T-cell (primary cell): ENCODE results near the gene DGCR2. TPM values are rescaled to one million over a fixed set of nuclear protein-coding genes. Genes with fewer than 3 reads are reported as not detected.

Experiments
- ATAC-seq, 4 experiments: fragments of 200-7000 bp in 3 of 4; fragments of 150-1000 bp in 1 of 4; cut with Tn5 transposase; replicated peaks in 1 of 4; 1 replicate in 3 of 4; 2 replicates in 1 of 4; pipeline ENCODE4 v1.10.0; 2021; ENCODE audit warnings: moderate library complexity in 3 of 4, mild to moderate bottlenecking in 2 of 4, moderate number of reproducible peaks in 1 of 4
- CTCF ChIA-PET, 2 donors: fragments of 300-600 bp; sonication (Branson Sonifier 250); formaldehyde crosslinking; loops; one replicate each; lab custom pipeline; 2022; ENCODE audit warnings: antibody characterized with exemption in 2 of 2; lab: Charles Lee
- POLR2A ChIA-PET, 2 donors: fragments of 300-600 bp; sonication (Branson Sonifier 250); formaldehyde crosslinking; loops; one replicate each; lab custom pipeline; 2022; ENCODE audit warnings: antibody characterized with exemption in 2 of 2; lab: Charles Lee
- DNase-seq, 35 experiments: peaks; one replicate each; pipeline versions ENCODE4 v3.0.0 to v3.0.0-alpha.2; 2013 to 2023
- H3K27ac ChIP-seq: one replicate; pipeline ENCODE4 v1.5.1; 2013; ENCODE audit warnings: low read length
- H3K27me3 ChIP-seq, 2 experiments: replicated peaks in 1 of 2; 1 replicate in 1 of 2; 2 replicates in 1 of 2; pipeline versions ENCODE4 v1.6.1 to v1.7.0; 2013; ENCODE audit warnings: low read length in 1 of 2, mixed read lengths in 1 of 2; ENCODE audit not compliant: control insufficient read depth in 2 of 2, insufficient read depth in 2 of 2; ENCODE audit errors: extremely low read depth in 1 of 2
- H3K36me3 ChIP-seq, 2 donors: 1 replicate in 1 of 2; 2 replicates in 1 of 2; pipeline versions ENCODE4 v1.6.1 to v1.7.0; 2013; ENCODE audit warnings: low read length in 1 of 2; ENCODE audit not compliant: control insufficient read depth in 2 of 2, insufficient read depth in 1 of 2; ENCODE audit errors: extremely low read depth in 1 of 2
- H3K4me1 ChIP-seq, 2 experiments: 1 replicate in 1 of 2; 2 replicates in 1 of 2; pipeline versions ENCODE4 v1.6.1 to v1.7.0; 2013; ENCODE audit warnings: low read length in 2 of 2, mixed read lengths in 1 of 2; ENCODE audit not compliant: insufficient read depth in 2 of 2, control insufficient read depth in 1 of 2; ENCODE audit errors: extremely low read depth in 1 of 2
- H3K4me3 ChIP-seq, 2 donors: 1 replicate in 1 of 2; 2 replicates in 1 of 2; pipeline versions ENCODE4 v1.5.1 to v1.7.0; 2013; ENCODE audit warnings: mild to moderate bottlenecking in 2 of 2, low read length in 1 of 2, moderate library complexity in 1 of 2; ENCODE audit not compliant: control insufficient read depth in 1 of 2; ENCODE audit errors: extremely low read depth in 1 of 2
- H3K9me3 ChIP-seq: 2 replicates; pipeline ENCODE4 v1.7.0; 2013
- H3K27ac Mint-ChIP-seq, 2 donors: one replicate each; pipeline ENCODE4 v1.8.0; 2020 to 2021; ENCODE audit warnings: mild to moderate bottlenecking in 2 of 2, mixed read lengths in 2 of 2
- H3K27me3 Mint-ChIP-seq, 2 donors: one replicate each; pipeline ENCODE4 v1.8.0; 2021 to 2022; ENCODE audit warnings: mixed read lengths in 2 of 2
- H3K36me3 Mint-ChIP-seq: one replicate; pipeline ENCODE4 v1.8.0; 2021; ENCODE audit warnings: mixed read lengths
- H3K4me1 Mint-ChIP-seq, 3 donors: one replicate each; pipeline ENCODE4 v1.8.0; 2020 to 2022; ENCODE audit warnings: mixed read lengths in 3 of 3, mild to moderate bottlenecking in 1 of 3
- H3K4me3 Mint-ChIP-seq, 3 donors: one replicate each; pipeline ENCODE4 v1.8.0; 2020 to 2022; ENCODE audit warnings: mild to moderate bottlenecking in 3 of 3, mixed read lengths in 3 of 3, moderate library complexity in 3 of 3
- H3K9me3 Mint-ChIP-seq, 3 donors: one replicate each; pipeline ENCODE4 v1.8.0; 2020 to 2022; ENCODE audit warnings: mixed read lengths in 3 of 3
- WGBS: methylation state at CpG from one replicate; pipeline ENCODE4 v1.1.5; 2013; ENCODE audit warnings: missing lambda C conversion rate; ENCODE audit not compliant: insufficient coverage; 5-methylcytosine and 5-hydroxymethylcytosine counted together
- total RNA-seq, 35 experiments: library from RNA in 6 of 35; stranded (reverse) in 6 of 35; fragments of 120-200 nt in 1 of 35; gene quantifications; one replicate each; pipeline versions ENCODE4 v1.2.1 to v1.2.4 and lab custom pipeline; 2013 to 2026

The DGCR2 gene
- total RNA-seq, 5 donors from 2014 or later (not counting 1 experiment from before 2014, with no cell fraction given): 50.9 to 79.2 (median 71.5) TPM

- DNase-seq: peak in 2 of 35 experiments; percentile 7 to 9
- H3K27me3 ChIP-seq: no peaks in the 10 kb centered on the region
- H3K4me1 ChIP-seq: no peaks in the 10 kb centered on the region
- no peak for ATAC-seq
- no peaks in the 10 kb centered on the region for H3K27me3 Mint-ChIP-seq
- H3K9me3 ChIP-seq: no peaks in the 10 kb centered on the region
- peaks cover 0 to 26% (median 13%) of the 10 kb centered on the region in 3 donors for H3K4me1 Mint-ChIP-seq
- 94% methylated on average over 4 of the region's 4 CpGs for WGBS
- CTCF ChIA-PET: no interaction called here
- POLR2A ChIA-PET: no interaction called here
- H3K36me3 Mint-ChIP-seq: peaks cover 58% of the 10 kb centered on the region
- H3K27ac ChIP-seq: no peak overlapping the region
- no peak overlapping the region for H3K27ac Mint-ChIP-seq
- no peak overlapping the region for H3K4me3 ChIP-seq
- H3K36me3 ChIP-seq: peaks cover 18 to 70% of the 10 kb centered on the region in 2 donors
- H3K9me3 Mint-ChIP-seq: no peaks in the 10 kb centered on the region
- no peak overlapping the region for H3K4me3 Mint-ChIP-seq
These were observed 64.2 kb downstream of the DGCR2 start for GRCh38 chr22:19057999-19058491.

DNA sequence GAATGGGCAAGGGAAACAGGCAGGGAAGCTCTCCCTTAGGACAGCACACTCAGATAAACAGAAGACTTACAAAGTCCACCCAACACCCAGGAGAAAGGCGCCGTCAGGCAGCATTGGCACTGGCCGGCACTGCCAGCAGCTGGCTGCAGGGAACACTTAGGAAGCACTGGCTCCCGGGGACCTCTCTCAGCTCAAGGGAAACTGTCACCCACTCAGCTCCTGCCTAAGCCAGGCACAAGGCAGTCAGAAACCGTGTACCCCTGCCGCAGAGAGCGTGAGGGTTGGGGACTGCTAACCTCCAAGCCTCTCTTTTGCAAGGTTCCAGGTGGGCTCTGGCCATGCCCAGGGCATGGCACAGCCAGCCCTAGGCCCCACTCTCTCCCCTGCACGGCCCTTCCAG, 64.7 kb downstream of the DGCR2 start:
- Mint-ChIP-seq H3K27ac (no peak overlapping the region), H3K27me3 (no peaks in the 10 kb centered on the region), H3K4me1 (peaks cover 0 to 22% (median 13%) of the 10 kb centered on the region in 3 donors), H3K36me3 (peaks cover 59% of the 10 kb centered on the region), H3K9me3 (no peaks in the 10 kb centered on the region), H3K4me3 (no peak overlapping the region)
- 97% methylated on average over 8 of the region's 8 CpGs for WGBS
- no peak for ATAC-seq
- peak in 1 of 35 experiments; percentile 9 for DNase-seq
- ChIA-PET CTCF (no interaction called here), POLR2A (no interaction called here)
- Histone ChIP-seq H3K4me1 (no peaks in the 10 kb centered on the region), H3K4me3 (no peak overlapping the region), H3K36me3 (peaks cover 20 to 70% of the 10 kb centered on the region in 2 donors), H3K27me3 (no peaks in the 10 kb centered on the region), H3K9me3 (no peaks in the 10 kb centered on the region), H3K27ac (no peak overlapping the region)

GRCh38 chr22:19056951-19057401, 65.2 kb downstream of the DGCR2 start:
- Mint-ChIP-seq H3K9me3 (no peaks in the 10 kb centered on the region), H3K27ac (no peak overlapping the region), H3K4me3 (no peak overlapping the region), H3K36me3 (peaks cover 55% of the 10 kb centered on the region), H3K4me1 (peaks cover 0 to 22% (median 13%) of the 10 kb centered on the region in 3 donors), H3K27me3 (no peaks in the 10 kb centered on the region)
- Histone ChIP-seq H3K4me3 (no peak overlapping the region), H3K9me3 (no peaks in the 10 kb centered on the region), H3K27me3 (no peaks in the 10 kb centered on the region), H3K27ac (no peak overlapping the region), H3K36me3 (peaks cover 20 to 66% of the 10 kb centered on the region in 2 donors), H3K4me1 (no peaks in the 10 kb centered on the region)
- ChIA-PET POLR2A (no interaction called here), CTCF (interaction anchor here in 1 of 2 donors (0.5 kb wide), 1 partner anchor 9 kb away, joined by 4 read pairs; no protein-coding TSS in a partner anchor)
- ATAC-seq (no peak), DNase-seq (peak in 2 of 35 experiments; percentile 9 to 16)
- WGBS: 97% methylated on average over 10 of the region's 13 CpGs

- Mint-ChIP-seq H3K4me3 (no peak overlapping the region), H3K27ac (no peak overlapping the region), H3K9me3 (no peaks in the 10 kb centered on the region), H3K36me3 (peaks cover 58% of the 10 kb centered on the region), H3K27me3 (no peaks in the 10 kb centered on the region), H3K4me1 (peaks cover 4 to 22% (median 13%) of the 10 kb centered on the region in 3 donors)
- Histone ChIP-seq H3K27me3 (no peaks in the 10 kb centered on the region), H3K36me3 (peaks cover 20 to 63% of the 10 kb centered on the region in 2 donors), H3K9me3 (no peaks in the 10 kb centered on the region), H3K4me3 (no peak overlapping the region), H3K27ac (no peak overlapping the region), H3K4me1 (no peaks in the 10 kb centered on the region)
- 94% methylated on average over 16 of the region's 17 CpGs for WGBS
- ATAC-seq (no peak), DNase-seq (peak in 1 of 35 experiments; percentile 15)
- ChIA-PET CTCF (no interaction called here), POLR2A (no interaction called here)
These were observed 66.4 kb downstream of the DGCR2 start for GRCh38 chr22:19055801-19056200.

- H3K36me3 Mint-ChIP-seq: peaks cover 49% of the 10 kb centered on the region
- H3K27me3 ChIP-seq: no peaks in the 10 kb centered on the region
These were observed 69.2 kb downstream of the DGCR2 start for GRCh38 chr22:19052941-19053541.

DNA sequence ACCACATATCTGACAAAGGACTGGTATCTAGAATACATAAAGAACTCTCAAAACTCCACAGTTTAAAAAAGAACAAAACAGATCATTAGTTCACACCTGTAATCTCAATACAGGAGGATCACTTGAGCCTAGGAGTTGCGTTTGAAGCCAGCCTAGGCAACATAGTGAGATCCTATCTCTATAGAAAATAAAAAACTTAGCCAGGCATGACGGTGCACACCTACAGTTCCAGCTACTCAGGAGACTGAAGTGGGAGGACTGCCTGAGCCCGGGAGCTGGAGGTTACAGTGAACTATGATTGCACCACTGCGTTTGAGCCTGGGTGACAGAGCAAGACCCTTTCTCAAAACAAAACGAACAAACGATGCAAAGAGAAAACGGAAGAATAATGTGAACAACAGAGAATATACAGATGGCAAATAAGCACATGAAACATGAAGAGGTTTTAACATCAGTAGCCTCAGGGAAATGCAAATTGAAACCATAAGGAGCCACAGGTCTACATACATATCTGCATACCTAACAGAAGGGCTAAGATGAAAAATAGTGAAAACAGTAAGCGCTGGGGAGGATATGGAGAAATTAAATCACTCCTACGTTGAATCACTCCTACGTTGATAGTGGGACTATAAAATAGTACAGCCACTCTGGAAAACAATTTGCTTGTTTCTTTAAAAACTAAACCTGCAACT, 70.7 kb downstream of the DGCR2 start:
- Histone ChIP-seq H3K9me3 (no peaks in the 10 kb centered on the region), H3K27me3 (no peaks in the 10 kb centered on the region), H3K27ac (no peak overlapping the region), H3K36me3 (peaks cover 23 to 69% of the 10 kb centered on the region in 2 donors), H3K4me1 (no peaks in the 10 kb centered on the region), H3K4me3 (no peak overlapping the region)
- WGBS: 93% methylated on average over 2 of the region's 10 CpGs
- H3K27ac Mint-ChIP-seq: no peak overlapping the region
- H3K27me3 Mint-ChIP-seq: no peaks in the 10 kb centered on the region
- no peak for ATAC-seq
- ChIA-PET CTCF (interaction anchor here in 1 of 2 donors (0.7 kb wide), 1 partner anchor 26 kb away, joined by 5 read pairs; no protein-coding TSS in a partner anchor), POLR2A (interaction anchor here in 1 of 2 donors (0.7 kb wide), 1 partner anchor 50 kb away, joined by 14 read pairs; no protein-coding TSS in a partner anchor)
- peaks cover 49% of the 10 kb centered on the region for H3K36me3 Mint-ChIP-seq
- no peak overlapping the region for H3K4me3 Mint-ChIP-seq
- peaks cover 4 to 16% (median 6%) of the 10 kb centered on the region in 3 donors for H3K4me1 Mint-ChIP-seq
- no peaks in the 10 kb centered on the region for H3K9me3 Mint-ChIP-seq
- no peak for DNase-seq

More at GRCh38 chr22:19052941-19053541, 69.2 kb downstream of the DGCR2 start:
- Histone ChIP-seq H3K4me1 (no peaks in the 10 kb centered on the region), H3K4me3 (no peak overlapping the region), H3K9me3 (no peaks in the 10 kb centered on the region), H3K36me3 (peaks cover 17 to 63% of the 10 kb centered on the region in 2 donors), H3K27ac (no peak overlapping the region)
- Mint-ChIP-seq H3K4me1 (peaks cover 6 to 16% (median 10%) of the 10 kb centered on the region in 3 donors), H3K4me3 (no peak overlapping the region), H3K27ac (peak overlapping the region in 1 of 2 donors; percentile 27), H3K27me3 (no peaks in the 10 kb centered on the region), H3K9me3 (no peaks in the 10 kb centered on the region)
- DNase-seq (no peak), ATAC-seq (no peak)
- 100% methylated on average over 2 of the region's 4 CpGs for WGBS
- CTCF ChIA-PET: no interaction called here
- POLR2A ChIA-PET: no interaction called here
